ENCODE results near the gene UBB.
"Not testable (repeated sequence)": the region's sequence is repeated elsewhere in the genome, so short reads cannot be mapped to it uniquely, and the experiment has no call there.

UBB gene

GRCh38 chr17:16391451-16391850 lies 10.6 kb downstream of the UBB start:
- no peak for TF ChIP-seq CTCF (conservative IDR thresholded peaks at IDR 0.05)
- no peak overlapping the region for H3K27ac ChIP-seq

- H3K27ac ChIP-seq = not testable (repeated sequence)
These were observed 11.6 kb downstream of the UBB start for GRCh38 chr17:16392491-16392890.

- not testable (repeated sequence) for H3K27ac ChIP-seq
These were observed 15.0 kb downstream of the UBB start for GRCh38 chr17:16395887-16396286.

GRCh38 chr17:16396693-16397092 lies 15.8 kb downstream of the UBB start:
- not testable (repeated sequence) for H3K27ac ChIP-seq

- H3K27ac ChIP-seq = peak overlapping the region; percentile 10; the same call in 1 of the 2 replicates
These were observed 17.7 kb downstream of the UBB start for GRCh38 chr17:16398270-16399267.

GRCh38 chr17:16403847-16404246 lies 23.0 kb downstream of the UBB start:
- not testable (repeated sequence) for H3K27ac ChIP-seq

More at GRCh38 chr17:16398270-16399267, 17.7 kb downstream of the UBB start:
- TF ChIP-seq CTCF (conservative IDR thresholded peaks at IDR 0.05) = no peak

GRCh38 chr17:16406742-16407674 lies 26.1 kb downstream of the UBB start:
- 0 out of 2 replicates have a peak overlapping the region, but pooled peaks have one; percentile 31 for H3K27ac ChIP-seq
- no peak for TF ChIP-seq CTCF (conservative IDR thresholded peaks at IDR 0.05)

GRCh38 chr17:16407911-16408588 lies 27.2 kb downstream of the UBB start:
- 0 out of 2 replicates have a peak overlapping the region, but pooled peaks have one; percentile 5 for H3K27ac ChIP-seq

More at GRCh38 chr17:16407911-16408588, 27.2 kb downstream of the UBB start:
- no peak for TF ChIP-seq CTCF (conservative IDR thresholded peaks at IDR 0.05)
